Small intestine (tissue), 7 donors: ENCODE measurements around the gene MAPK8IP1. TPM values are rescaled to one million over a fixed set of nuclear protein-coding genes. Genes with fewer than 3 reads are reported as not detected.
A peak's percentile ranks its signal among the peaks of the same experiment; 100 is the strongest.

ENCODE experiments used
- DNase-seq, 2 donors: peaks; one replicate each; pipeline versions ENCODE4 v3.0.0 to v3.0.0-alpha.2; 2013
- FAIRE-seq: peaks from 2 replicates; lab custom pipeline; 2012; peaks lifted over from hg19 to GRCh38; lab: Jason Lieb, UNC
- H3K27ac ChIP-seq, 3 donors: one replicate each; pipeline ENCODE4 v1.5.1; 2013; ENCODE audit warnings: low read length in 2 of 3, mild to moderate bottlenecking in 2 of 3, control low read depth in 1 of 3, inconsistent platforms in 1 of 3, low read depth in 1 of 3, moderate library complexity in 1 of 3
- H3K27me3 ChIP-seq, 3 donors: one replicate each; pipeline ENCODE4 v1.6.1; 2013; ENCODE audit warnings: low read length in 3 of 3, inconsistent platforms in 1 of 3; ENCODE audit not compliant: control insufficient read depth in 3 of 3, insufficient read depth in 3 of 3
- H3K36me3 ChIP-seq, 3 donors: one replicate each; pipeline ENCODE4 v1.6.1; 2013; ENCODE audit warnings: low read length in 3 of 3, inconsistent platforms in 1 of 3, low read depth in 1 of 3, mild to moderate bottlenecking in 1 of 3, moderate library complexity in 1 of 3; ENCODE audit not compliant: control insufficient read depth in 3 of 3, insufficient read depth in 2 of 3
- H3K4me1 ChIP-seq, 3 donors: one replicate each; pipeline ENCODE4 v1.6.1; 2013; ENCODE audit warnings: low read length in 2 of 3, inconsistent platforms in 1 of 3, low read depth in 1 of 3, mild to moderate bottlenecking in 1 of 3, moderate library complexity in 1 of 3; ENCODE audit not compliant: control insufficient read depth in 3 of 3, insufficient read depth in 2 of 3
- H3K4me3 ChIP-seq, 3 donors: one replicate each; pipeline ENCODE4 v1.5.1; 2013; ENCODE audit warnings: low read length in 3 of 3, control low read depth in 1 of 3, inconsistent platforms in 1 of 3, low read depth in 1 of 3, mild to moderate bottlenecking in 1 of 3, moderate library complexity in 1 of 3
- H3K9me3 ChIP-seq, 2 donors: one replicate each; pipeline ENCODE4 v1.6.1; 2013; ENCODE audit warnings: low read depth in 1 of 2, low read length in 1 of 2; ENCODE audit not compliant: control insufficient read depth in 2 of 2, insufficient read depth in 1 of 2
- WGBS, 3 donors: extraction: QIAGEN DNeasy Blood & Tissue Kit; methylation state at CpG; one replicate each; pipeline ENCODE4 v1.1.7; 2013; 5-methylcytosine and 5-hydroxymethylcytosine counted together
- polyA plus RNA-seq, 4 donors: library from polyadenylated mRNA; stranded (reverse) in 3 of 4; unstranded in 1 of 4; fragments of 200-250 nt in 3 of 4; fragments of 120-200 nt in 1 of 4; gene quantifications; one replicate each; pipeline versions ENCODE4 v1.2.1 to v1.2.3, GENCODE V29; 2013
- donor health status: healthy with polysubstance abuse.
- donor health status: control.
- donor health status: control.
- donor health status: Bipolar disorder and iron deficiency.
- donor health status: healthy.

The MAPK8IP1 gene
- polyA plus RNA-seq, 4 donors = 1.3 to 6.1 (median 1.9) TPM

- WGBS, 3 donors = 89 to 93% (median 90%) methylated on average over 12 of the region's 12 CpGs
- H3K27ac ChIP-seq = no peak overlapping the region
- DNase-seq = no peak
- H3K36me3 ChIP-seq = peaks cover 0 to 39% (median 0%) of the 10 kb centered on the region in 3 donors
- no peak overlapping the region for H3K4me3 ChIP-seq
- FAIRE-seq = no peak
- peaks cover 0 to 17% (median 3%) of the 10 kb centered on the region in 3 donors for H3K4me1 ChIP-seq
- no peaks in the 10 kb centered on the region for H3K9me3 ChIP-seq
- H3K27me3 ChIP-seq = peaks cover 0 to 15% (median 3%) of the 10 kb centered on the region in 3 donors
Measured at GRCh38 chr11:45926536-45927331, 41.3 kb downstream of the MAPK8IP1 start.

GRCh38 chr11:45927332-45927683 lies 41.9 kb downstream of the MAPK8IP1 start:
- no peak for DNase-seq
- H3K4me1 ChIP-seq = peaks cover 0 to 15% (median 1%) of the 10 kb centered on the region in 3 donors
- FAIRE-seq = no peak
- peaks cover 0 to 45% (median 0%) of the 10 kb centered on the region in 3 donors for H3K36me3 ChIP-seq
- 65 to 80% (median 80%) methylated on average over 15 of the region's 15 CpGs for WGBS, 3 donors
- no peak overlapping the region for H3K4me3 ChIP-seq
- no peak overlapping the region for H3K27ac ChIP-seq
- no peaks in the 10 kb centered on the region for H3K9me3 ChIP-seq
- peaks cover 0 to 11% (median 3%) of the 10 kb centered on the region in 3 donors for H3K27me3 ChIP-seq

GRCh38 chr11:45927684-45928413 lies 42.4 kb downstream of the MAPK8IP1 start:
- Histone ChIP-seq H3K9me3 (no peaks in the 10 kb centered on the region), H3K4me3 (no peak overlapping the region), H3K27ac (no peak overlapping the region), H3K4me1 (peaks cover 0 to 15% (median 0%) of the 10 kb centered on the region in 3 donors), H3K36me3 (peaks cover 0 to 46% (median 0%) of the 10 kb centered on the region in 3 donors), H3K27me3 (peaks cover 0 to 11% (median 3%) of the 10 kb centered on the region in 3 donors)
- 91 to 96% (median 91%) methylated on average over 27 of the region's 27 CpGs for WGBS, 3 donors
- DNase-seq (no peak), FAIRE-seq (no peak)

GRCh38 chr11:45928535-45929215 lies 43.2 kb downstream of the MAPK8IP1 start:
- FAIRE-seq (no peak), DNase-seq (no peak)
- peaks cover 0 to 15% (median 0%) of the 10 kb centered on the region in 3 donors for H3K4me1 ChIP-seq
- H3K27me3 ChIP-seq = peaks cover 0 to 5% (median 0%) of the 10 kb centered on the region in 3 donors
- no peaks in the 10 kb centered on the region for H3K9me3 ChIP-seq
- H3K36me3 ChIP-seq = peaks cover under 1 to 54% (median 2%) of the 10 kb centered on the region in 3 donors
- WGBS, 3 donors = 82 to 87% (median 82%) methylated on average over 13 of the region's 13 CpGs
- no peak overlapping the region for H3K27ac ChIP-seq
- no peak overlapping the region for H3K4me3 ChIP-seq

GRCh38 chr11:45929486-45930030 lies 44.1 kb downstream of the MAPK8IP1 start:
- WGBS, 3 donors = 47 to 53% (median 48%) methylated on average over 10 of the region's 10 CpGs
- peak in 1 of 2 donors; percentile 22 for DNase-seq
- Histone ChIP-seq H3K4me1 (peaks cover 0 to 15% (median 0%) of the 10 kb centered on the region in 3 donors), H3K36me3 (peaks cover 2 to 61% (median 3%) of the 10 kb centered on the region in 3 donors), H3K9me3 (no peaks in the 10 kb centered on the region), H3K27ac (peak overlapping the region in 1 of 3 donors; percentile 11), H3K27me3 (no peaks in the 10 kb centered on the region), H3K4me3 (no peak overlapping the region)
- FAIRE-seq = no peak

GRCh38 chr11:45930031-45930794 lies 44.8 kb downstream of the MAPK8IP1 start:
- Histone ChIP-seq H3K27ac (peak overlapping the region in 1 of 3 donors; percentile 11), H3K9me3 (no peaks in the 10 kb centered on the region), H3K4me3 (no peak overlapping the region), H3K27me3 (no peaks in the 10 kb centered on the region), H3K36me3 (peaks cover 2 to 68% (median 3%) of the 10 kb centered on the region in 3 donors), H3K4me1 (peaks cover 0 to 15% (median 0%) of the 10 kb centered on the region in 3 donors)
- no peak for FAIRE-seq
- 13 to 48% (median 32%) methylated on average over 14 of the region's 14 CpGs for WGBS, 3 donors
- DNase-seq = peak; percentile 45 to 72

GRCh38 chr11:45930951-45931570 lies 45.6 kb downstream of the MAPK8IP1 start:
- no peaks in the 10 kb centered on the region for H3K27me3 ChIP-seq
- WGBS, 3 donors = 79 to 83% (median 82%) methylated on average over 8 of the region's 8 CpGs
- peaks cover 0 to 15% (median 0%) of the 10 kb centered on the region in 3 donors for H3K4me1 ChIP-seq
- no peak overlapping the region for H3K27ac ChIP-seq
- FAIRE-seq (no peak), DNase-seq (no peak)
- H3K4me3 ChIP-seq = no peak overlapping the region
- no peaks in the 10 kb centered on the region for H3K9me3 ChIP-seq
- peaks cover 3 to 71% (median 6%) of the 10 kb centered on the region in 3 donors for H3K36me3 ChIP-seq
